Measurements from ENCODE around the gene SERPINE3.

DNA sequence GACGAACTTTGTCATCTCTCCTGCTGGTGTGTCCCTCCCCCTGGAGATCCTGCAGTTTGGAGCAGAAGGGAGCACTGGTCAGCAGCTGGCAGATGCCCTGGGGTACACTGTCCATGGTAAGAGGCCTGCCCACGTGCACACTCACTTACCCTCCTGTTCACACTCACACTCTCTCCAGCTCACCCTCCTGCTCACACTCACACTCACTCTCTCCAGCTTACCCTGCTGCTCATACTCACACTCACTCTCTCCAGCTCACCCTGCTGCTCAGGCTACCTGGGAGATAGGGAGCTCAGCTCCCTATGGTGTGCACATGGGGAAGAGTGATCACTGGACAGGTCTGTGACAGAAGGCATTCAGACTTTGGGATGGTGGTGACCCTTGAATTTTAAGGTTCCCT, 1.7 kb downstream of the SERPINE3 start:
- TF ChIP-seq YY1 (IDR thresholded peaks at IDR 0.05; ENCODE audit: insufficient read depth, insufficient read length) (no peak), SUZ12 (IDR thresholded peaks at IDR 0.05; ENCODE audit: extremely low read depth, insufficient read depth, insufficient read length) (no peak)
